SK-N-SH (cell line): Measurements from ENCODE around the gene GNAI3. TPM values are rescaled to one million over a fixed set of nuclear protein-coding genes. Genes with fewer than 3 reads are reported as not detected.

ENCODE experiments used
- CTCF ChIA-PET: fragments of 300-600, 350-600 bp; formaldehyde crosslinking; extraction: SDS; loops from one replicate; lab custom pipeline; 2021; lab: Yijun Ruan, JAX
- POLR2A ChIA-PET: fragments of 350-600 bp; sonication (Branson Sonifier 250); formaldehyde crosslinking; extraction: SDS; loops from one replicate; lab custom pipeline; 2020; ENCODE audit warnings: antibody characterized with exemption, inconsistent platforms; lab: Yijun Ruan, JAX
- DNase-seq: peaks from one replicate; pipeline ENCODE4 v3.0.0; 2012
- H2AFZ ChIP-seq: fragments of 200-600 bp; sonication (generic); 2 replicates; pipeline ENCODE4 v1.8.1; 2016; ENCODE audit warnings: antibody characterized with exemption, mild to moderate bottlenecking, low read depth
- H3F3A ChIP-seq: fragments of 200-600 bp; sonication (generic); replicated peaks from 2 replicates; pipeline ENCODE3; 2016; ENCODE audit warnings: antibody characterized with exemption, mild to moderate bottlenecking; ENCODE audit not compliant: insufficient read depth
- H3K27ac ChIP-seq, 2 experiments: fragments of 200-500 bp in 1 of 2; fragments of 200-600 bp in 1 of 2; sonication (Bioruptor generic) in 1 of 2; sonication (generic), shearing (Covaris generic) in 1 of 2; 2 replicates each; pipeline versions ENCODE4 v1.5.1 to v1.6.1; 2014 to 2016; ENCODE audit warnings: low read depth in 2 of 2, inconsistent platforms in 1 of 2, low read length in 1 of 2, mild to moderate bottlenecking in 1 of 2, mixed read lengths in 1 of 2
- H3K27me3 ChIP-seq: fragments of 200-600 bp; sonication (generic), shearing (Covaris generic); 2 replicates; pipeline ENCODE4 v1.6.1; 2016; ENCODE audit warnings: mixed run types; ENCODE audit not compliant: insufficient read depth
- H3K36me3 ChIP-seq, 2 experiments: fragments of 200-500 bp in 1 of 2; fragments of 200-600 bp in 1 of 2; sonication (Bioruptor generic) in 1 of 2; sonication (generic) in 1 of 2; replicated peaks in 1 of 2; 2 replicates each; pipeline versions ENCODE3 to v1.5.1; 2014 to 2016; ENCODE audit warnings: low read length in 1 of 2, mild to moderate bottlenecking in 1 of 2; ENCODE audit not compliant: insufficient read depth in 2 of 2, control insufficient read depth in 1 of 2
- H3K4me1 ChIP-seq, 2 experiments: fragments of 200-500 bp in 1 of 2; fragments of 200-600 bp in 1 of 2; sonication (Bioruptor generic) in 1 of 2; sonication (generic), shearing (Covaris generic) in 1 of 2; 2 replicates each; pipeline versions ENCODE4 v1.5.1 to v1.6.1; 2014 to 2016; ENCODE audit warnings: low read depth in 1 of 2, low read length in 1 of 2, mixed run types in 1 of 2; ENCODE audit not compliant: insufficient read depth in 2 of 2, control insufficient read depth in 1 of 2
- H3K4me2 ChIP-seq: fragments of 200-600 bp; sonication (generic), shearing (Covaris generic); 2 replicates; pipeline ENCODE4 v1.6.1; 2017; ENCODE audit warnings: mixed run types
- H3K4me3 ChIP-seq, 2 experiments: fragments of 200-500 bp in 1 of 2; fragments of 200-600 bp in 1 of 2; sonication (Bioruptor generic) in 1 of 2; sonication (generic), shearing (Covaris generic) in 1 of 2; 2 replicates each; pipeline versions ENCODE4 v1.5.1 to v1.8.1; 2014 to 2016; ENCODE audit warnings: low read depth in 2 of 2, inconsistent platforms in 1 of 2, low read length in 1 of 2, mild to moderate bottlenecking in 1 of 2, mixed read lengths in 1 of 2, moderate library complexity in 1 of 2
- H3K79me2 ChIP-seq: fragments of 200-600 bp; sonication (generic); 2 replicates; pipeline ENCODE4 v1.8.1; 2017; ENCODE audit warnings: mild to moderate bottlenecking; ENCODE audit not compliant: insufficient read depth
- H3K9ac ChIP-seq: fragments of 200-600 bp; sonication (generic); 2 replicates; pipeline ENCODE4 v1.6.1; 2017; ENCODE audit warnings: mixed run types
- H3K9me2 ChIP-seq: fragments of 200-600 bp; sonication (generic); 2 replicates; pipeline ENCODE4 v1.6.1; 2017; ENCODE audit warnings: mixed run types
- H3K9me3 ChIP-seq: fragments of 200-600 bp; sonication (generic); 2 replicates; pipeline ENCODE4 v1.6.1; 2017; ENCODE audit warnings: mixed run types, mild to moderate bottlenecking, moderate library complexity
- H4K20me1 ChIP-seq: fragments of 200-600 bp; sonication (generic); 2 replicates; pipeline ENCODE4 v1.6.1; 2017; ENCODE audit warnings: mild to moderate bottlenecking, mixed run types; ENCODE audit not compliant: insufficient read depth
- ELF1 ChIP-seq: IDR thresholded peaks from 2 replicates; pipeline ENCODE4 v1.4.0; 2012
- EZH2phosphoT487 ChIP-seq: fragments of 200-600 bp; sonication (generic); IDR thresholded peaks from 2 replicates; pipeline ENCODE4 v1.6.1; 2017; ENCODE audit warnings: low read depth, mixed run types, mild to moderate bottlenecking, antibody characterized with exemption, moderate library complexity, borderline replicate concordance
- FOSL2 ChIP-seq: IDR thresholded peaks from 2 replicates; pipeline ENCODE4 v1.4.0; 2012; ENCODE audit warnings: low read depth, mild to moderate bottlenecking, moderate library complexity, borderline replicate concordance
- FOXJ3 ChIP-seq: sonication (generic); formaldehyde crosslinking; IDR thresholded peaks from 2 replicates; pipeline ENCODE4 v1.5.1; 2020; ENCODE audit warnings: mild to moderate bottlenecking, missing genetic modification reagents
- FOXM1 ChIP-seq: IDR thresholded peaks from 2 replicates; pipeline ENCODE4 v1.4.0; 2012; ENCODE audit warnings: low read depth, mild to moderate bottlenecking
- GABPA ChIP-seq: IDR thresholded peaks from 2 replicates; pipeline ENCODE4 v1.4.0; 2012; ENCODE audit warnings: low read depth, mild to moderate bottlenecking
- GATA2 ChIP-seq: sonication (generic); formaldehyde crosslinking; IDR thresholded peaks from 2 replicates; pipeline ENCODE4 v1.5.0; 2020; ENCODE audit warnings: mild to moderate bottlenecking, missing genetic modification reagents
- JUND ChIP-seq: IDR thresholded peaks from 2 replicates; pipeline ENCODE4 v1.4.0; 2012
- MXI1 ChIP-seq: IDR thresholded peaks from 2 replicates; pipeline ENCODE4 v1.6.1; 2012; ENCODE audit warnings: mild to moderate bottlenecking, low read depth, low read length, improper control_type of control experiment
- NRF1 ChIP-seq: IDR thresholded peaks from 2 replicates; pipeline ENCODE4 v1.6.1; 2012; ENCODE audit warnings: low read depth, mild to moderate bottlenecking, low read length
- POLR2AphosphoS5 ChIP-seq: IDR thresholded peaks from 2 replicates; pipeline ENCODE4 v1.6.1; 2012; ENCODE audit warnings: low read depth, low read length
- RAD21 ChIP-seq: IDR thresholded peaks from 2 replicates; pipeline ENCODE4 v1.6.1; 2012; ENCODE audit warnings: mild to moderate bottlenecking, low read length
- RCOR1 ChIP-seq: fragments of 150-350 bp; IDR thresholded peaks from 2 replicates; pipeline ENCODE4 v1.6.1; 2017; ENCODE audit warnings: antibody characterized with exemption, low read length
- RFX5 ChIP-seq: IDR thresholded peaks from 2 replicates; pipeline ENCODE4 v1.6.1; 2012; ENCODE audit warnings: mild to moderate bottlenecking, improper control_type of control experiment, low read length
- SIN3A ChIP-seq: IDR thresholded peaks from 2 replicates; pipeline ENCODE4 v1.6.1; 2012; ENCODE audit warnings: low read depth, mild to moderate bottlenecking, low read length, moderate library complexity, borderline replicate concordance
- SMC3 ChIP-seq: IDR thresholded peaks from 2 replicates; pipeline ENCODE4 v1.6.1; 2012; ENCODE audit warnings: low read depth, low read length, improper control_type of control experiment
- TAF1 ChIP-seq: IDR thresholded peaks from 2 replicates; pipeline ENCODE4 v1.6.1; 2012; ENCODE audit warnings: low read depth, mild to moderate bottlenecking, low read length, moderate library complexity, borderline replicate concordance
- TCF12 ChIP-seq: IDR thresholded peaks from 2 replicates; pipeline ENCODE4 v1.4.0; 2012
- TEAD4 ChIP-seq: IDR thresholded peaks from 2 replicates; pipeline ENCODE4 v1.4.0; 2012; ENCODE audit warnings: mild to moderate bottlenecking, borderline replicate concordance; ENCODE audit not compliant: insufficient read depth
- YY1 ChIP-seq: IDR thresholded peaks from 2 replicates; pipeline ENCODE4 v1.4.0; 2012; ENCODE audit warnings: low read depth, mild to moderate bottlenecking
- WGBS: methylation state at CpG from one replicate; pipeline ENCODE4 v1.1.6; 2017; ENCODE audit warnings: low lambda C conversion rate; 5-methylcytosine and 5-hydroxymethylcytosine counted together
- polyA plus RNA-seq, 3 experiments: library from polyadenylated mRNA; depleted of rRNA; stranded (reverse); fragments of >200 nt; gene quantifications; 2 replicates each; pipeline ENCODE4 v1.2.3, GENCODE V29; 2012
- TF ChIP-seq, protein P1 (sequence below): IDR thresholded peaks from 2 replicates; pipeline ENCODE4 v1.4.0; 2012; ENCODE audit warnings: low read depth
- TF ChIP-seq, protein P2 (sequence below): IDR thresholded peaks from 2 replicates; pipeline ENCODE4 v1.4.0; 2012; ENCODE audit warnings: low read depth, borderline replicate concordance
- TF ChIP-seq, protein P3 (sequence below): fragments of 150-350 bp; IDR thresholded peaks from 2 replicates; pipeline ENCODE4 v1.6.1; 2016; ENCODE audit warnings: mild to moderate bottlenecking, low read depth, low read length
- TF ChIP-seq, protein P4 (sequence below): IDR thresholded peaks from 2 replicates; pipeline ENCODE4 v1.6.1; 2012; ENCODE audit warnings: mild to moderate bottlenecking, low read depth, low read length, moderate library complexity
- TF ChIP-seq, protein P5 (sequence below): IDR thresholded peaks from 2 replicates; pipeline ENCODE4; 2012
- TF ChIP-seq, protein P6 (sequence below): fragments of 150-350 bp; IDR thresholded peaks from 2 replicates; pipeline ENCODE4 v1.6.1; 2017; ENCODE audit warnings: antibody characterized with exemption, low read length, low read depth, borderline replicate concordance

GNAI3 gene
- polyA plus RNA-seq, 1 of the 3 experiments (the other 2 are of a cell fraction) = 4.0 TPM

DNA sequence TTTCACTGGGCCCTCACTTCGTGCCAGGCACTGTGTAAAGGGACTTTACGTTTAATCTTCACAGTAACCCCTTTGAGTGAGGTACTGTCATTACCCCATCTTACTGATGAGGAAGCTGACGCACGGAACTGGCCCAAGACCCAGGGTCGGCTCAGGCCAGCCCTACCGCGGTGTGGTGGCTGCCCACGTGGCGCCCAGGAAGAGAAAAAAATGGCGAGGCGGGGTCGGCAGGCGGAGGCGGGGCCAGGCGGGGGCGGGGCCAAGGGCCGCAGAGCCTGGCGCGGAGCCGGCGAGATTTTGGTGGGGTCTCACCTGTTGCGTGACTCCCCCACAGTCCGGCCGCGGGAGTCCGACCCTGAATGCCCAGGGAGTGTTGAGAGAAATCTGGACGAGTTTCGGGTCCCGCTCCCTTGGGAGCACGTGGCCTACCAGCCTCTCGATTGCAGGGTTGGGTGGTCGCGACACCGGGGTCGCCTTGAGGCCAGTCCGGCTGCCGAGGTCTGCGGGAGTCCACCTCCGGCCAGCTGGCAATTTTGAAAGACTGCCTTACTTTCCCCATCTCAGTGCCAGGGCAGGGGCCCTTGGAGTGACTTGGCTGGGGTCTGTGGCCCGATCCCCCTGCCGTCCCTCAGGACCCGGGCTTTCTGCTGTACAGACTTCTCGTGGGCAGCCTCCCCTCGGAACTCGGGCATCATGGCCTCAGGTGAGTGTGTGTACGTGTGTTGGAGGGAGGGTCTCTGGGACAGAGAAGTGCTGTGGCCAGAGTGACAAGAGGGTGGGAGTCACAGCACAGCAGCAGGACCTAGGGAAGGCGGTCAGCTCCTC is 71.4 kb downstream of the GNAI3 start, which contains the start of the genes AMPD2 and GNAT2:
Gene AMPD2, plus strand, starts transcription at position 262 of the 825 bp plus-strand sequence. CDS start 1,339 bp downstream, outside the sequence.
Gene GNAT2, minus strand, starts transcription at position 41 of the 825 bp plus-strand sequence. CDS start 6,746 bp downstream, outside the sequence.
- Histone ChIP-seq H3K79me2 (peaks cover 53% of the 10 kb centered on the region), H3K9me2 (no peaks in the 10 kb centered on the region), H3K9ac (peak within 1 kb of the TSS; percentile 99), H3F3A (peaks cover 14% of the 10 kb centered on the region), H2AFZ (peak within 1 kb of the TSS; percentile 71), H3K4me3 (peak within 1 kb of the TSS; percentile 85 to 98), H3K27ac (peak within 1 kb of the TSS; percentile 97 to 98), H3K36me3 (no peaks in the 10 kb centered on the region), H4K20me1 (peaks cover 38% of the 10 kb centered on the region), H3K27me3 (no peaks in the 10 kb centered on the region), H3K9me3 (no peaks in the 10 kb centered on the region), H3K4me1 (peaks cover 28 to 58% of the 10 kb centered on the region in 2 experiments; a peak in 3 of 4 replicates), H3K4me2 (peak within 1 kb of the TSS; percentile 97)
- WGBS = 2% methylated on average over 39 of the region's 47 CpGs
- ChIA-PET CTCF (interaction anchor here (1.0 to 2.8 kb wide), 11 partner anchors 11 to 126 kb away, joined by 3 to 23 read pairs (median 5); partner anchors contain the start of genes CYB561D1 and GSTM4), POLR2A (interaction anchor here (0.7 to 2.3 kb wide), 6 partner anchors 12 to 122 kb away, joined by 3 to 22 read pairs (median 4); partner anchors contain the start of gene GNAI3)
- DNase-seq = peak; percentile 90
- no peak for TF ChIP-seq SMC3
- TF ChIP-seq TEAD4 = no peak
- TF ChIP-seq RFX5 = no peak
- no peak for TF ChIP-seq ELF1
- TF ChIP-seq, protein P1, sequence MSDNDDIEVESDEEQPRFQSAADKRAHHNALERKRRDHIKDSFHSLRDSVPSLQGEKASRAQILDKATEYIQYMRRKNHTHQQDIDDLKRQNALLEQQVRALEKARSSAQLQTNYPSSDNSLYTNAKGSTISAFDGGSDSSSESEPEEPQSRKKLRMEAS = peak; percentile 99
- TF ChIP-seq, protein P2, sequence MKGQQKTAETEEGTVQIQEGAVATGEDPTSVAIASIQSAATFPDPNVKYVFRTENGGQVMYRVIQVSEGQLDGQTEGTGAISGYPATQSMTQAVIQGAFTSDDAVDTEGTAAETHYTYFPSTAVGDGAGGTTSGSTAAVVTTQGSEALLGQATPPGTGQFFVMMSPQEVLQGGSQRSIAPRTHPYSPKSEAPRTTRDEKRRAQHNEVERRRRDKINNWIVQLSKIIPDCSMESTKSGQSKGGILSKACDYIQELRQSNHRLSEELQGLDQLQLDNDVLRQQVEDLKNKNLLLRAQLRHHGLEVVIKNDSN = peak; percentile 86
- TF ChIP-seq RAD21 = 0 out of 2 replicates have a peak, but pooled peaks have one; percentile 3
- TF ChIP-seq RCOR1 = no peak
- TF ChIP-seq MXI1 = peak; percentile 99
- TF ChIP-seq POLR2AphosphoS5 = peak; percentile 63
- TF ChIP-seq, protein P3, sequence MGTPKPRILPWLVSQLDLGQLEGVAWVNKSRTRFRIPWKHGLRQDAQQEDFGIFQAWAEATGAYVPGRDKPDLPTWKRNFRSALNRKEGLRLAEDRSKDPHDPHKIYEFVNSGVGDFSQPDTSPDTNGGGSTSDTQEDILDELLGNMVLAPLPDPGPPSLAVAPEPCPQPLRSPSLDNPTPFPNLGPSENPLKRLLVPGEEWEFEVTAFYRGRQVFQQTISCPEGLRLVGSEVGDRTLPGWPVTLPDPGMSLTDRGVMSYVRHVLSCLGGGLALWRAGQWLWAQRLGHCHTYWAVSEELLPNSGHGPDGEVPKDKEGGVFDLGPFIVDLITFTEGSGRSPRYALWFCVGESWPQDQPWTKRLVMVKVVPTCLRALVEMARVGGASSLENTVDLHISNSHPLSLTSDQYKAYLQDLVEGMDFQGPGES = no peak
- TF ChIP-seq, protein P4, sequence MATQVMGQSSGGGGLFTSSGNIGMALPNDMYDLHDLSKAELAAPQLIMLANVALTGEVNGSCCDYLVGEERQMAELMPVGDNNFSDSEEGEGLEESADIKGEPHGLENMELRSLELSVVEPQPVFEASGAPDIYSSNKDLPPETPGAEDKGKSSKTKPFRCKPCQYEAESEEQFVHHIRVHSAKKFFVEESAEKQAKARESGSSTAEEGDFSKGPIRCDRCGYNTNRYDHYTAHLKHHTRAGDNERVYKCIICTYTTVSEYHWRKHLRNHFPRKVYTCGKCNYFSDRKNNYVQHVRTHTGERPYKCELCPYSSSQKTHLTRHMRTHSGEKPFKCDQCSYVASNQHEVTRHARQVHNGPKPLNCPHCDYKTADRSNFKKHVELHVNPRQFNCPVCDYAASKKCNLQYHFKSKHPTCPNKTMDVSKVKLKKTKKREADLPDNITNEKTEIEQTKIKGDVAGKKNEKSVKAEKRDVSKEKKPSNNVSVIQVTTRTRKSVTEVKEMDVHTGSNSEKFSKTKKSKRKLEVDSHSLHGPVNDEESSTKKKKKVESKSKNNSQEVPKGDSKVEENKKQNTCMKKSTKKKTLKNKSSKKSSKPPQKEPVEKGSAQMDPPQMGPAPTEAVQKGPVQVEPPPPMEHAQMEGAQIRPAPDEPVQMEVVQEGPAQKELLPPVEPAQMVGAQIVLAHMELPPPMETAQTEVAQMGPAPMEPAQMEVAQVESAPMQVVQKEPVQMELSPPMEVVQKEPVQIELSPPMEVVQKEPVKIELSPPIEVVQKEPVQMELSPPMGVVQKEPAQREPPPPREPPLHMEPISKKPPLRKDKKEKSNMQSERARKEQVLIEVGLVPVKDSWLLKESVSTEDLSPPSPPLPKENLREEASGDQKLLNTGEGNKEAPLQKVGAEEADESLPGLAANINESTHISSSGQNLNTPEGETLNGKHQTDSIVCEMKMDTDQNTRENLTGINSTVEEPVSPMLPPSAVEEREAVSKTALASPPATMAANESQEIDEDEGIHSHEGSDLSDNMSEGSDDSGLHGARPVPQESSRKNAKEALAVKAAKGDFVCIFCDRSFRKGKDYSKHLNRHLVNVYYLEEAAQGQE = no peak
- TF ChIP-seq TAF1 = peak; percentile 53; the same call in 1 of the 2 replicates
- peak; percentile 88; the same call in 1 of the 2 replicates for TF ChIP-seq SIN3A
- TF ChIP-seq GATA2 (CRISPR knock-in tag) = no peak
- no peak for TF ChIP-seq FOXM1
- TF ChIP-seq, protein P5, sequence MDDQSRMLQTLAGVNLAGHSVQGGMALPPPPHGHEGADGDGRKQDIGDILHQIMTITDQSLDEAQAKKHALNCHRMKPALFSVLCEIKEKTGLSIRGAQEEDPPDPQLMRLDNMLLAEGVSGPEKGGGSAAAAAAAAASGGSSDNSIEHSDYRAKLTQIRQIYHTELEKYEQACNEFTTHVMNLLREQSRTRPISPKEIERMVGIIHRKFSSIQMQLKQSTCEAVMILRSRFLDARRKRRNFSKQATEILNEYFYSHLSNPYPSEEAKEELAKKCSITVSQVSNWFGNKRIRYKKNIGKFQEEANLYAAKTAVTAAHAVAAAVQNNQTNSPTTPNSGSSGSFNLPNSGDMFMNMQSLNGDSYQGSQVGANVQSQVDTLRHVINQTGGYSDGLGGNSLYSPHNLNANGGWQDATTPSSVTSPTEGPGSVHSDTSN = no peak
- no peak for TF ChIP-seq FOXJ3 (CRISPR knock-in tag)
- no peak for TF ChIP-seq TCF12
- TF ChIP-seq GABPA = no peak
- TF ChIP-seq YY1 = 0 out of 2 replicates have a peak, but pooled peaks have one; percentile 61
- TF ChIP-seq FOSL2 = no peak
- TF ChIP-seq EZH2phosphoT487 = no peak
- TF ChIP-seq, protein P6, sequence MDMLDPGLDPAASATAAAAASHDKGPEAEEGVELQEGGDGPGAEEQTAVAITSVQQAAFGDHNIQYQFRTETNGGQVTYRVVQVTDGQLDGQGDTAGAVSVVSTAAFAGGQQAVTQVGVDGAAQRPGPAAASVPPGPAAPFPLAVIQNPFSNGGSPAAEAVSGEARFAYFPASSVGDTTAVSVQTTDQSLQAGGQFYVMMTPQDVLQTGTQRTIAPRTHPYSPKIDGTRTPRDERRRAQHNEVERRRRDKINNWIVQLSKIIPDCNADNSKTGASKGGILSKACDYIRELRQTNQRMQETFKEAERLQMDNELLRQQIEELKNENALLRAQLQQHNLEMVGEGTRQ = peak; percentile 43; the same call in 1 of the 2 replicates
- no peak for TF ChIP-seq NRF1
- TF ChIP-seq JUND = no peak
